KMS-11 (cell line): ENCODE measurements around the gene CACNA1D.

Experiments
- H2AFZ ChIP-seq: fragments of 200-600 bp; sonication (generic); 2 replicates; pipeline ENCODE4 v1.6.1; 2016; ENCODE audit warnings: antibody characterized with exemption, mixed run types, low read depth
- H3K27ac ChIP-seq: fragments of 200-600 bp; sonication (generic); 2 replicates; pipeline ENCODE4 v1.6.1; 2016; ENCODE audit warnings: mild to moderate bottlenecking, mixed run types
- H3K27me3 ChIP-seq: fragments of 200-600 bp; sonication (generic); 2 replicates; pipeline ENCODE4 v1.6.1; 2017; ENCODE audit warnings: mild to moderate bottlenecking, low read depth, mixed run types, moderate library complexity; ENCODE audit not compliant: insufficient read depth
- H3K36me3 ChIP-seq: fragments of 200-600 bp; sonication (generic); 2 replicates; pipeline ENCODE4 v1.6.1; 2017; ENCODE audit warnings: mild to moderate bottlenecking, mixed run types; ENCODE audit not compliant: insufficient read depth
- H3K4me1 ChIP-seq: fragments of 200-600 bp; sonication (generic); 2 replicates; pipeline ENCODE4 v1.6.1; 2016; ENCODE audit warnings: mild to moderate bottlenecking, low read depth, mixed run types; ENCODE audit not compliant: poor library complexity, severe bottlenecking
- H3K4me2 ChIP-seq: fragments of 200-600 bp; sonication (generic); 2 replicates; pipeline ENCODE4 v1.7.0; 2016; ENCODE audit warnings: mild to moderate bottlenecking, mixed run types
- H3K4me3 ChIP-seq: fragments of 200-600 bp; sonication (generic); IDR thresholded peaks from 2 replicates; pipeline ENCODE4 v1.6.1; 2017; ENCODE audit warnings: low read depth, low read length, mixed read lengths; ENCODE audit not compliant: insufficient read depth
- H3K79me2 ChIP-seq: fragments of 200-600 bp; sonication (generic); 2 replicates; pipeline ENCODE4 v1.6.1; 2016; ENCODE audit warnings: low read depth, mixed run types; ENCODE audit not compliant: insufficient read depth
- H3K9ac ChIP-seq: fragments of 200-600 bp; sonication (generic); 2 replicates; pipeline ENCODE4 v1.6.1; 2016; ENCODE audit warnings: mild to moderate bottlenecking, mixed run types
- H4K20me1 ChIP-seq: fragments of 200-600 bp; sonication (generic); 2 replicates; pipeline ENCODE4 v1.6.1; 2016; ENCODE audit warnings: mild to moderate bottlenecking, mixed run types; ENCODE audit not compliant: insufficient read depth
- TF ChIP-seq, protein P1 (sequence below): fragments of 200-600 bp; sonication (generic); conservative IDR thresholded peaks from 2 replicates; pipeline ENCODE4 v1.6.1; 2017; ENCODE audit warnings: low read depth, mild to moderate bottlenecking, antibody characterized with exemption, low read length, moderate library complexity, mixed read lengths

CACNA1D gene

DNA sequence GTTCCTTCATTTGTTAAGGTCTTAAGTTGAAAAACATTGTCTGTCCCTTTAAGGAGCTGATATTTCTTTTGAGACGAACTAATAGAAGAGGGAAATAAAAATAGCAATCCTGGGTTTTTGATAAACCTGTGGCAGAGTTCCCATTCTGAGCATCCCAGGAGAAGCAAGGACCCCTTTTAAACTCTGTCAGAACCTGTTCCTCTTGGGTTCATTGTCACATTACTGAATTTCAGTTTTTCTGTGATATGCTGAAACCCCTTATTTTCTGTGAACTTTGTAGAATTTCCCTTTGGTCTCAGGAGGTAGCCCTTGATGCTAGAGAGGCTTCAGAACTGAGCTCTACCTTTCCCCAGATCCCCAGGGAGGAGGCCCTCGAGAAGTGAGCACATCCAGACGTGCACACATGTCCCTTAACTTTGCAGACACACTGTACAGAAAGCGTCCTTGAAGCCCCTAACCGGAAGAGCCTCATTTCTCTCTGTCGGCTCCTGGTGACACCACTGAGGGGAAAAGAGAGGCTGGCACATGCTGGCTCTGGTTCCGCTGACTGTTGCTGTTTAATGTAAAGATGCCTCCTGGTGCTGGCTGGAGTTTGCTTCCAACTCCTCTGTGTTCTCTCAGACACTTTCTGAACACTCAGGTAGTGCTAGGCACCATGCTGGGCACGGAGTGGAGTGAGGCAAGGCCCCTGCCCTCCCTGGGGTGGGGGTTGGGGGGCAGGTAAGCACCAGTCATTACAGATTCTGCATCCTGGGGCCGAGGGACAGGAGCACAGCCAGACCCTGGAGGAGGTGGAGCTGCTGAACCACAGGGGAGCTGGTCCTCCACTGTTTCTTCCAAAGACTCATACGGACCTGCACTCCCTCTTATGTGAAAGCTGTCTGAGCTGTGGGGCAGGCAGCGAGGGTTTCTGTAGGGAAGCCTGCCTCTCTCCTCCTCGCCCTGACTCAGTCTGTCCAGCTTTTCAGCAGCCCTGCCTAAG lies 274.4 kb downstream of the CACNA1D start:
- H4K20me1 ChIP-seq: no peaks in the 10 kb centered on the region
- TF ChIP-seq, protein P1, sequence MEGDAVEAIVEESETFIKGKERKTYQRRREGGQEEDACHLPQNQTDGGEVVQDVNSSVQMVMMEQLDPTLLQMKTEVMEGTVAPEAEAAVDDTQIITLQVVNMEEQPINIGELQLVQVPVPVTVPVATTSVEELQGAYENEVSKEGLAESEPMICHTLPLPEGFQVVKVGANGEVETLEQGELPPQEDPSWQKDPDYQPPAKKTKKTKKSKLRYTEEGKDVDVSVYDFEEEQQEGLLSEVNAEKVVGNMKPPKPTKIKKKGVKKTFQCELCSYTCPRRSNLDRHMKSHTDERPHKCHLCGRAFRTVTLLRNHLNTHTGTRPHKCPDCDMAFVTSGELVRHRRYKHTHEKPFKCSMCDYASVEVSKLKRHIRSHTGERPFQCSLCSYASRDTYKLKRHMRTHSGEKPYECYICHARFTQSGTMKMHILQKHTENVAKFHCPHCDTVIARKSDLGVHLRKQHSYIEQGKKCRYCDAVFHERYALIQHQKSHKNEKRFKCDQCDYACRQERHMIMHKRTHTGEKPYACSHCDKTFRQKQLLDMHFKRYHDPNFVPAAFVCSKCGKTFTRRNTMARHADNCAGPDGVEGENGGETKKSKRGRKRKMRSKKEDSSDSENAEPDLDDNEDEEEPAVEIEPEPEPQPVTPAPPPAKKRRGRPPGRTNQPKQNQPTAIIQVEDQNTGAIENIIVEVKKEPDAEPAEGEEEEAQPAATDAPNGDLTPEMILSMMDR: no peak
- no peak overlapping the region for H3K4me2 ChIP-seq
- H2AFZ ChIP-seq: no peak overlapping the region
- H3K27me3 ChIP-seq: no peaks in the 10 kb centered on the region
- H3K27ac ChIP-seq: no peak overlapping the region
- no peaks in the 10 kb centered on the region for H3K36me3 ChIP-seq
- H3K9ac ChIP-seq: no peak overlapping the region
- H3K79me2 ChIP-seq: no peaks in the 10 kb centered on the region
- no peak overlapping the region for H3K4me3 ChIP-seq
- H3K4me1 ChIP-seq: no peaks in the 10 kb centered on the region

DNA sequence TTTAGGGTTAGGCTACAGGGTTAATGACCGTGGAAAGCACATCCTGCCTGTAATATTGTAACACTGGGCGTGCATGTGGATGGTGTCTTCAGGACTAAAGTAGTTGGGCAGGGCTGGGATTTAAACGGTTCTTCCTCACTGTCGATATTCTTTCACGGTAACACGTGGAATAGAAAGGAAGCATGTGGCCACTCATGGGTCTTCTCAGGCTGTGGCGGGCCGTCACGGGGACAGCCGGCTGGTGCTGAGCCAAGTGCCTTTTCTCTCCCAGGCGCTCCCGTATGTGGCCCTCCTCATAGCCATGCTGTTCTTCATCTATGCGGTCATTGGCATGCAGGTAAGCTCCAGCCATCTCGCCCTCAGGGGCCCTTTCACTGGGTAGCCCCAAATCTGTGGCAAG lies 278.2 kb downstream of the CACNA1D start:
- H3K79me2 ChIP-seq: no peaks in the 10 kb centered on the region
- no peak overlapping the region for H2AFZ ChIP-seq
- H4K20me1 ChIP-seq: no peaks in the 10 kb centered on the region
- H3K36me3 ChIP-seq: no peaks in the 10 kb centered on the region
- no peak overlapping the region for H3K4me3 ChIP-seq
- H3K9ac ChIP-seq: no peak overlapping the region
- no peak overlapping the region for H3K27ac ChIP-seq
- TF ChIP-seq, protein P1: no peak
- H3K4me1 ChIP-seq: no peaks in the 10 kb centered on the region
- H3K27me3 ChIP-seq: no peaks in the 10 kb centered on the region
- H3K4me2 ChIP-seq: no peak overlapping the region

DNA sequence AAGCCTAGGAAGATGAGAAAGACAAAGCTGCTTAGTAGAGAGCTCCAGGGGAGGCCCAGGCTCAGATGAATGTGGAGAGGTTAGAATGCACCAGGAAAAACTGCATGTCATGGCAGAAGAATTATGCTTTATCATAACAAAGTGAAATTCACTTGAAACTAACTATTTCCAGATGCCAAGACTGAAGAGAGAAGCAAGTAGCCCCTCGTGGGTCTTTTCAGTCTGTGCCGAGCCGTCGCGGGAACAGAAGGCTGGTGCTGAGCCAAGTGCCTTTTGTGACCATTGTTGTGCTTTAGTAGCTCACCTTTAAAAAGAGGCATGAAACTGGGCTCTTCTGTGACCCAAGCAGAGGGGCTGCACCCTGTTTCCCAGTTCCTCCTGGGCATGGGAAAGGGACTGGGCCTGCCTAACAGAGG lies 278.6 kb downstream of the CACNA1D start:
- H3K4me3 ChIP-seq: no peak overlapping the region
- no peak overlapping the region for H3K4me2 ChIP-seq
- no peak overlapping the region for H2AFZ ChIP-seq
- no peaks in the 10 kb centered on the region for H3K79me2 ChIP-seq
- no peaks in the 10 kb centered on the region for H4K20me1 ChIP-seq
- H3K4me1 ChIP-seq: no peaks in the 10 kb centered on the region
- H3K9ac ChIP-seq: no peak overlapping the region
- H3K27ac ChIP-seq: no peak overlapping the region
- no peaks in the 10 kb centered on the region for H3K36me3 ChIP-seq
- TF ChIP-seq, protein P1: no peak
- H3K27me3 ChIP-seq: no peaks in the 10 kb centered on the region

DNA sequence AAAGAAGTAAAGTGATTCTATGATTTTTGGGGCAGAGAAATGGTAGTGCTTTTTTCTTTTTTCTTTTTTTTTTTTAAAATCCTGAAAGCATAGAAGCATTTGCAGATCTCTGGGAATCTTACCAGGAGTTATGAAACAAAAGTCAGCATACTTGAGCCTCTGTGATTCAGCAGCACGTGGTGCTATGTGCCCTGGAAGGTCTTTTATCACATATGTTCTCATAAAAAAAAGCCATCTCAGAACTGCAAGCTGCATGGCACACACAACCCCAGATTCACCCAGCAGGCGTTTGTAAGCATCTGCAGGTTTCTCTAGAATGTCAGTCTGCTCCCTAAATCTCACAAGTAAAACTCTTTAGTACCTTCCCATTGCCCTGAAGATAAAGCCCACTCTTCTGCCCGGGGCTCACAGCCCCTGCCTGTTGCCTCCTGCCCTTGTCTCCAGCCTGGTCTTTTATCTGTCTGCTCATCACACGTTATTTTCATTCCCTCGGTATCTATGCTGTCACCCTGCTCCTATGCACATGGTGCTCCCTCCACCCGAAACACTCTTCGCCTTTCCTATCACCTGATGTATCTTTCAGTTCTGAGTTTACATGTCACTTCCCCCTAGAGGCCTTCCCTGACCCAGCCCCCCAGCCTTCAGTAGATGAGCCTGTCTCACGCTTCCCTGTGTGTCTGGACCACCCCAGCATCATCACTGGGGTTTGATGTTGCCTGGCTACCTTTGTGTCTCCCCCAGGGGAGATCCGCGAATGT lies 279.4 kb downstream of the CACNA1D start:
- Histone ChIP-seq H3K4me2 (no peak overlapping the region), H3K36me3 (no peaks in the 10 kb centered on the region), H3K9ac (no peak overlapping the region), H3K4me1 (no peaks in the 10 kb centered on the region), H3K79me2 (no peaks in the 10 kb centered on the region), H2AFZ (no peak overlapping the region), H4K20me1 (no peaks in the 10 kb centered on the region), H3K27me3 (no peaks in the 10 kb centered on the region), H3K27ac (no peak overlapping the region), H3K4me3 (no peak overlapping the region)
- TF ChIP-seq, protein P1: no peak
